Glutamatergic neuron (in vitro differentiated cells): Measurements from ENCODE around the gene ACIN1. TPM values are rescaled to one million over a fixed set of nuclear protein-coding genes. Genes with fewer than 3 reads are reported as not detected.

ENCODE experiments used
- DNase-seq: peaks from one replicate; pipeline ENCODE4 v3.0.0; 2022
- H3K27ac Mint-ChIP-seq: one replicate; pipeline ENCODE4 v1.8.0; 2020; ENCODE audit warnings: mild to moderate bottlenecking, mixed read lengths, inconsistent platforms; ENCODE audit not compliant: unreplicated experiment
- H3K27me3 Mint-ChIP-seq: one replicate; pipeline ENCODE4 v1.8.0; 2020; ENCODE audit warnings: mild to moderate bottlenecking, moderate library complexity, mixed read lengths, inconsistent platforms; ENCODE audit not compliant: unreplicated experiment
- H3K36me3 Mint-ChIP-seq: one replicate; pipeline ENCODE4 v1.8.0; 2020; ENCODE audit warnings: mild to moderate bottlenecking, mixed read lengths, inconsistent platforms; ENCODE audit not compliant: unreplicated experiment
- H3K4me1 Mint-ChIP-seq: one replicate; pipeline ENCODE4 v1.8.0; 2020; ENCODE audit warnings: mild to moderate bottlenecking, low read depth, mixed read lengths, inconsistent platforms; ENCODE audit not compliant: unreplicated experiment
- H3K4me3 Mint-ChIP-seq: one replicate; pipeline ENCODE4 v1.8.0; 2020; ENCODE audit warnings: mild to moderate bottlenecking, mixed read lengths, inconsistent platforms; ENCODE audit not compliant: unreplicated experiment
- H3K9me3 Mint-ChIP-seq: one replicate; pipeline ENCODE4 v1.8.0; 2020; ENCODE audit warnings: mild to moderate bottlenecking, moderate library complexity, mixed read lengths, inconsistent platforms; ENCODE audit not compliant: unreplicated experiment
- CTCF ChIP-seq: fragments of 200-600 bp; sonication (generic); IDR thresholded peaks from one replicate; pipeline ENCODE4 v1.5.0; 2021; ENCODE audit not compliant: partially characterized antibody, unreplicated experiment
- total RNA-seq: library from RNA; stranded (reverse); fragmentation: NEBNext Ultra II Directional; extraction: Animal tissue kit (Norgen Biotek cat#: 25700); gene quantifications from one replicate; pipeline ENCODE4 v1.2.1, GENCODE V29; 2021; ENCODE audit not compliant: unreplicated experiment

Gene ACIN1
- total RNA-seq, 1 donor from 2014 or later = 341 TPM

- Mint-ChIP-seq H3K9me3 (no peaks in the 10 kb centered on the region), H3K27me3 (no peaks in the 10 kb centered on the region), H3K4me1 (peaks cover 4% of the 10 kb centered on the region), H3K27ac (no peak overlapping the region), H3K36me3 (no peaks in the 10 kb centered on the region), H3K4me3 (no peak overlapping the region)
- TF ChIP-seq CTCF = no peak
- no peak for DNase-seq
These were observed 5.3 kb downstream of the ACIN1 start for GRCh38 chr14:23089498-23090253.

GRCh38 chr14:23086565-23086964 lies 8.4 kb downstream of the ACIN1 start:
- Mint-ChIP-seq H3K36me3 (no peaks in the 10 kb centered on the region), H3K4me3 (no peak overlapping the region)

GRCh38 chr14:23085458-23085857 lies 9.5 kb downstream of the ACIN1 start:
- no peak for DNase-seq
- Mint-ChIP-seq H3K4me3 (no peak overlapping the region), H3K36me3 (peaks cover under 1% of the 10 kb centered on the region), H3K9me3 (no peaks in the 10 kb centered on the region), H3K27ac (no peak overlapping the region), H3K4me1 (no peaks in the 10 kb centered on the region), H3K27me3 (no peaks in the 10 kb centered on the region)
- TF ChIP-seq CTCF = no peak

More at GRCh38 chr14:23086565-23086964, 8.4 kb downstream of the ACIN1 start:
- Mint-ChIP-seq H3K9me3 (no peaks in the 10 kb centered on the region), H3K4me1 (no peaks in the 10 kb centered on the region), H3K27me3 (no peaks in the 10 kb centered on the region), H3K27ac (no peak overlapping the region)
- TF ChIP-seq CTCF = no peak
- DNase-seq = no peak

GRCh38 chr14:23080474-23080873 lies 14.5 kb downstream of the ACIN1 start:
- Mint-ChIP-seq H3K9me3 (peaks cover 1% of the 10 kb centered on the region), H3K27ac (no peak overlapping the region), H3K4me3 (no peak overlapping the region), H3K36me3 (peaks cover 5% of the 10 kb centered on the region), H3K4me1 (peaks cover 1% of the 10 kb centered on the region), H3K27me3 (peaks cover 2% of the 10 kb centered on the region)
- no peak for DNase-seq
- TF ChIP-seq CTCF = no peak

- Mint-ChIP-seq H3K4me3 (no peak overlapping the region), H3K36me3 (peaks cover 5% of the 10 kb centered on the region), H3K4me1 (peaks cover 4% of the 10 kb centered on the region), H3K27me3 (peaks cover 2% of the 10 kb centered on the region), H3K9me3 (peaks cover 1% of the 10 kb centered on the region), H3K27ac (no peak overlapping the region)
- DNase-seq = no peak
- TF ChIP-seq CTCF = no peak
These were observed 15.2 kb downstream of the ACIN1 start for GRCh38 chr14:23079716-23080115.
